H1 (cell line): ENCODE results near the gene ELP5. TPM values are rescaled to one million over a fixed set of nuclear protein-coding genes. Genes with fewer than 3 reads are reported as not detected.
A peak's percentile ranks its signal among the peaks of the same experiment; 100 is the strongest.

ENCODE experiments used
- CTCF ChIA-PET: fragments of 300-600 bp; sonication (Branson Sonifier 250); formaldehyde crosslinking; loops from one replicate; lab custom pipeline; 2021; ENCODE audit not compliant: partially characterized antibody; lab: Charles Lee
- POLR2A ChIA-PET: fragments of 300-600 bp; sonication (Branson Sonifier 250); formaldehyde crosslinking; loops from one replicate; lab custom pipeline; 2021; ENCODE audit warnings: inconsistent platforms; ENCODE audit not compliant: partially characterized antibody; lab: Charles Lee
- DNase-seq, 2 experiments: peaks; one replicate each; pipeline versions ENCODE4 v3.0.0 to v3.0.0-alpha.2; 2010 to 2022; ENCODE audit warnings: low spot score in 2 of 2, low read depth in 1 of 2, mixed read lengths in 1 of 2
- FAIRE-seq: peaks from 2 replicates; lab custom pipeline; 2011; peaks lifted over from hg19 to GRCh38; lab: Jason Lieb, UNC
- H2AFZ ChIP-seq: 2 replicates; pipeline ENCODE4 v1.8.1; 2012; ENCODE audit warnings: low read length, inconsistent platforms
- H2AK5ac ChIP-seq: 2 replicates; pipeline ENCODE4 v1.6.1; 2013; ENCODE audit warnings: low read depth, low read length
- H2BK120ac ChIP-seq: replicated peaks from 2 replicates; pipeline ENCODE3; 2013; ENCODE audit warnings: low read depth, low read length, inconsistent platforms
- H2BK12ac ChIP-seq: 2 replicates; pipeline ENCODE4 v1.6.1; 2013; ENCODE audit warnings: low read depth, low read length
- H2BK15ac ChIP-seq: 2 replicates; pipeline ENCODE4 v1.6.1; 2013; ENCODE audit warnings: low read length
- H2BK20ac ChIP-seq: 2 replicates; pipeline ENCODE4 v1.6.1; 2013; ENCODE audit warnings: low read length
- H2BK5ac ChIP-seq: 2 replicates; pipeline ENCODE4 v1.6.1; 2013; ENCODE audit warnings: low read depth, low read length
- H3K14ac ChIP-seq: 2 replicates; pipeline ENCODE4 v1.6.1; 2013; ENCODE audit warnings: inconsistent platforms; ENCODE audit not compliant: insufficient read length
- H3K18ac ChIP-seq: 2 replicates; pipeline ENCODE4 v1.6.1; 2013; ENCODE audit warnings: low read length; ENCODE audit errors: extremely low read depth
- H3K23ac ChIP-seq: 2 replicates; pipeline ENCODE4 v1.6.1; 2013; ENCODE audit warnings: inconsistent platforms; ENCODE audit not compliant: insufficient read length
- H3K23me2 ChIP-seq: 2 replicates; pipeline ENCODE4 v1.6.1; 2013; ENCODE audit warnings: low read depth, low read length
- H3K27ac ChIP-seq: 2 replicates; pipeline ENCODE4 v1.6.1; 2011; ENCODE audit warnings: low read depth, low read length, inconsistent platforms
- H3K27me3 ChIP-seq, 4 experiments: replicated peaks in 1 of 4; 1 replicate in 1 of 4; 2 replicates in 3 of 4; pipeline versions ENCODE4 v1.6.1 to v1.8.1; 2011 to 2013; ENCODE audit warnings: low read length in 3 of 4, mild to moderate bottlenecking in 3 of 4, inconsistent platforms in 2 of 4, mixed read lengths in 2 of 4, moderate library complexity in 1 of 4; ENCODE audit not compliant: control insufficient read depth in 3 of 4, insufficient read depth in 3 of 4; ENCODE audit errors: extremely low read depth in 1 of 4
- H3K36me3 ChIP-seq, 4 experiments: 2 replicates each; pipeline versions ENCODE4 v1.6.1 to v1.8.1; 2011 to 2013; ENCODE audit warnings: mild to moderate bottlenecking in 4 of 4, low read length in 3 of 4, moderate library complexity in 2 of 4, control low read depth in 1 of 4, inconsistent platforms in 1 of 4; ENCODE audit not compliant: insufficient read depth in 4 of 4, control insufficient read depth in 2 of 4
- H3K4ac ChIP-seq: replicated peaks from 2 replicates; pipeline ENCODE3; 2013; ENCODE audit warnings: low read length, low read depth, mixed read lengths, inconsistent platforms; ENCODE audit not compliant: insufficient read length
- H3K4me1 ChIP-seq, 4 experiments: replicated peaks in 1 of 4; 1 replicate in 1 of 4; 2 replicates in 3 of 4; pipeline versions ENCODE4 v1.6.1 to v1.8.1; 2011 to 2013; ENCODE audit warnings: low read length in 3 of 4, inconsistent platforms in 2 of 4, mixed read lengths in 1 of 4; ENCODE audit not compliant: insufficient read depth in 4 of 4, control insufficient read depth in 3 of 4
- H3K4me2 ChIP-seq, 2 experiments: 2 replicates each; pipeline versions ENCODE4 v1.6.1 to v1.8.1; 2011 to 2013; ENCODE audit warnings: low read depth in 2 of 2, low read length in 2 of 2, control low read depth in 1 of 2, inconsistent platforms in 1 of 2, mild to moderate bottlenecking in 1 of 2; ENCODE audit not compliant: insufficient read depth in 1 of 2
- H3K4me3 ChIP-seq, 4 experiments: fragments of 200-600, 300-600 bp in 1 of 4; sonication (generic), shearing (Covaris generic), sonication (Bioruptor Twin) in 1 of 4; 2 replicates each; pipeline versions ENCODE4 v1.5.1 to v1.8.1; 2011 to 2016; ENCODE audit warnings: low read length in 4 of 4, low read depth in 3 of 4, control low read depth in 2 of 4, inconsistent platforms in 2 of 4, mild to moderate bottlenecking in 2 of 4, mixed read lengths in 1 of 4, moderate library complexity in 1 of 4; ENCODE audit not compliant: insufficient read depth in 2 of 4; ENCODE audit errors: extremely low read depth in 1 of 4
- H3K56ac ChIP-seq: replicated peaks from 2 replicates; pipeline ENCODE3; 2013; ENCODE audit warnings: low read depth, mild to moderate bottlenecking, mixed read lengths, low read length, inconsistent platforms; ENCODE audit not compliant: insufficient read length
- H3K79me1 ChIP-seq: 2 replicates; pipeline ENCODE4 v1.6.1; 2013; ENCODE audit warnings: low read depth, low read length, control low read depth
- H3K79me2 ChIP-seq, 2 experiments: 2 replicates each; pipeline versions ENCODE4 v1.6.1 to v1.8.1; 2012 to 2013; ENCODE audit warnings: low read length in 2 of 2, mild to moderate bottlenecking in 2 of 2, inconsistent platforms in 1 of 2; ENCODE audit not compliant: insufficient read depth in 2 of 2, control insufficient read depth in 1 of 2
- H3K9ac ChIP-seq, 4 experiments: replicated peaks in 1 of 4; 1 replicate in 1 of 4; 2 replicates in 3 of 4; pipeline versions ENCODE4 v1.6.1 to v1.8.1; 2011 to 2013; ENCODE audit warnings: low read depth in 3 of 4, low read length in 3 of 4, control low read depth in 2 of 4, mild to moderate bottlenecking in 2 of 4, moderate library complexity in 2 of 4, inconsistent platforms in 1 of 4; ENCODE audit errors: extremely low read depth in 1 of 4
- H3K9me3 ChIP-seq, 2 experiments: 2 replicates each; pipeline versions ENCODE4 v1.6.1 to v1.8.1; 2012 to 2013; ENCODE audit warnings: mild to moderate bottlenecking in 2 of 2, moderate library complexity in 2 of 2, control low read depth in 1 of 2, inconsistent platforms in 1 of 2, low read depth in 1 of 2, low read length in 1 of 2, mixed read lengths in 1 of 2; ENCODE audit not compliant: insufficient read depth in 2 of 2
- H4K20me1 ChIP-seq, 2 experiments: replicated peaks in 1 of 2; 2 replicates each; pipeline versions ENCODE3 to v1.8.1; 2011 to 2013; ENCODE audit warnings: inconsistent platforms in 2 of 2, low read length in 2 of 2, mild to moderate bottlenecking in 1 of 2; ENCODE audit not compliant: insufficient read depth in 2 of 2, control insufficient read depth in 1 of 2
- H4K5ac ChIP-seq: 2 replicates; pipeline ENCODE4 v1.6.1; 2013; ENCODE audit warnings: low read length, low read depth, mixed read lengths, inconsistent platforms; ENCODE audit not compliant: insufficient read length
- H4K8ac ChIP-seq: 2 replicates; pipeline ENCODE4 v1.8.0; 2013; ENCODE audit warnings: mild to moderate bottlenecking, moderate library complexity, low read length, inconsistent platforms; ENCODE audit not compliant: insufficient read depth; ENCODE audit errors: extremely low read depth
- H4K91ac ChIP-seq: replicated peaks from 2 replicates; pipeline ENCODE3; 2013; ENCODE audit warnings: low read length, mixed read lengths, inconsistent platforms; ENCODE audit not compliant: insufficient read length
- ASH2L ChIP-seq: fragments of 200-600, 300-600 bp; sonication (generic); IDR thresholded peaks from one replicate; pipeline ENCODE4 v1.7.1; 2017; ENCODE audit warnings: low read length
- GABPA ChIP-seq: IDR thresholded peaks from 2 replicates; pipeline ENCODE4 v1.6.1; 2011; ENCODE audit warnings: mild to moderate bottlenecking, low read length, moderate library complexity, borderline replicate concordance; ENCODE audit not compliant: insufficient read depth
- HDAC2 ChIP-seq, 2 experiments: fragments of 300-600 bp in 1 of 2; sonication (generic) in 1 of 2; IDR thresholded peaks; 2 replicates each; pipeline ENCODE4 v1.6.1; 2011 to 2012; ENCODE audit warnings: low read depth in 2 of 2, low read length in 2 of 2, mild to moderate bottlenecking in 2 of 2, moderate library complexity in 2 of 2, borderline replicate concordance in 1 of 2, inconsistent platforms in 1 of 2
- JUN ChIP-seq: IDR thresholded peaks from 2 replicates; pipeline ENCODE4 v1.6.1; 2011; ENCODE audit warnings: low read depth, mild to moderate bottlenecking, improper control_type of control experiment, low read length
- KDM5A ChIP-seq: fragments of 200-600 bp; IDR thresholded peaks from 2 replicates; pipeline ENCODE4 v1.7.1; 2012; ENCODE audit warnings: mild to moderate bottlenecking, low read length, inconsistent platforms, mixed read lengths
- NRF1 ChIP-seq: IDR thresholded peaks from 2 replicates; pipeline ENCODE4 v1.6.1; 2011; ENCODE audit warnings: mild to moderate bottlenecking, low read depth, low read length, improper control_type of control experiment
- PHF8 ChIP-seq: fragments of 200-600 bp; sonication (generic); conservative IDR thresholded peaks from 2 replicates; pipeline ENCODE4 v1.7.1; 2012; ENCODE audit warnings: low read depth, mild to moderate bottlenecking, inconsistent platforms, low read length, moderate library complexity
- POLR2A ChIP-seq, 2 experiments: IDR thresholded peaks; 1 replicate in 1 of 2; 2 replicates in 1 of 2; pipeline ENCODE4 v1.6.1; 2011; ENCODE audit warnings: low read depth in 2 of 2, low read length in 2 of 2, mild to moderate bottlenecking in 2 of 2; ENCODE audit errors: control extremely low read depth in 1 of 2
- SIN3A ChIP-seq, 2 experiments: IDR thresholded peaks in 1 of 2; conservative IDR thresholded peaks in 1 of 2; 2 replicates each; pipeline ENCODE4 v1.6.1; 2011 to 2012; ENCODE audit warnings: low read length in 2 of 2, improper control_type of control experiment in 1 of 2, low read depth in 1 of 2, mild to moderate bottlenecking in 1 of 2
- SP1 ChIP-seq: IDR thresholded peaks from 2 replicates; pipeline ENCODE4 v1.6.1; 2011; ENCODE audit warnings: low read depth, low read length
- SRF ChIP-seq: IDR thresholded peaks from 2 replicates; pipeline ENCODE4 v1.6.1; 2011; ENCODE audit warnings: mild to moderate bottlenecking, low read depth, low read length, moderate library complexity
- TAF1 ChIP-seq: IDR thresholded peaks from 2 replicates; pipeline ENCODE4 v1.6.1; 2011; ENCODE audit warnings: mild to moderate bottlenecking, low read depth, low read length
- TBP ChIP-seq: IDR thresholded peaks from 2 replicates; pipeline ENCODE4 v1.6.1; 2011; ENCODE audit warnings: low read depth, low read length, improper control_type of control experiment
- WGBS, 2 experiments: shearing (Covaris generic) in 1 of 2; methylation state at CpG; one replicate each; pipeline versions ENCODE4 v1.1.6 to v1.1.7; 2013 to 2015; ENCODE audit warnings: low lambda C conversion rate in 2 of 2, mixed read lengths in 2 of 2, inconsistent platforms in 1 of 2, low coverage in 1 of 2, missing lambda C conversion rate in 1 of 2; ENCODE audit not compliant: insufficient replicate concordance in 2 of 2, insufficient coverage in 1 of 2, insufficient read length in 1 of 2; ENCODE audit errors: extremely low coverage in 1 of 2, missing lambda C conversion rate in 1 of 2; 5-methylcytosine and 5-hydroxymethylcytosine counted together
- polyA plus RNA-seq, 7 experiments: library from polyadenylated mRNA; depleted of rRNA in 3 of 7; stranded (reverse) in 5 of 7; unstranded in 2 of 7; fragments of >200 nt in 5 of 7; fragments of 200-250 nt in 2 of 7; gene quantifications; 1 replicate in 5 of 7; 2 replicates in 1 of 7; 4 replicates in 1 of 7; pipeline versions ENCODE4 v1.2.1 to v1.2.3, GENCODE V29; 2011 to 2013; ENCODE audit warnings: missing spikeins in 2 of 7, mixed read lengths in 2 of 7
- total RNA-seq: library from RNA; stranded (reverse); fragmentation: NEBNext Ultra II Directional; extraction: Animal tissue kit (Norgen Biotek cat#: 25700); gene quantifications from 2 replicates; pipeline ENCODE4 v1.2.1, GENCODE V29; 2021

Gene ELP5
- total and polyA plus RNA-seq, 2 of the 8 experiments (the other 6 are each of a cell fraction or from before 2014, with no cell fraction given) = 75.4 to 107 TPM

- Histone ChIP-seq H2AFZ (peak within 1 kb of the TSS; percentile 93; the same call in 1 of the 2 replicates), H3K4me2 (peak within 1 kb of the TSS; percentile 89 to 99), H3K27ac (peak within 1 kb of the TSS; percentile 97), H3K36me3 (peaks cover 3 to 16% (median 10%) of the 10 kb centered on the region in 4 experiments; a peak in 7 of 8 replicates), H3K4me1 (peaks cover 3 to 11% (median 4%) of the 10 kb centered on the region in 4 experiments), H2BK5ac (peak within 1 kb of the TSS; percentile 89), H3K79me2 (peaks cover 23 to 54% of the 10 kb centered on the region in 2 experiments), H3K9ac (peak within 1 kb of the TSS; percentile 87 to 91 (median 90)), H4K8ac (peak within 1 kb of the TSS; percentile 99), H2BK20ac (no peak within 1 kb of the TSS), H2AK5ac (no peak within 1 kb of the TSS), H3K27me3 (no peaks in the 10 kb centered on the region), H3K23me2 (peaks cover 7% of the 10 kb centered on the region), H3K23ac (no peak within 1 kb of the TSS), H3K4ac (peak within 1 kb of the TSS; percentile 88), H4K5ac (peak within 1 kb of the TSS; percentile 92), H2BK15ac (no peak within 1 kb of the TSS), H3K79me1 (peaks cover 16% of the 10 kb centered on the region), H3K9me3 (no peaks in the 10 kb centered on the region), H3K14ac (no peak within 1 kb of the TSS), H2BK12ac (peak within 1 kb of the TSS; percentile 86), H2BK120ac (no peak within 1 kb of the TSS), H3K56ac (peak within 1 kb of the TSS; percentile 73), H3K18ac (peak within 1 kb of the TSS; percentile 97), H3K4me3 (peak within 1 kb of the TSS; percentile 58 to 84 (median 79)), H4K91ac (peak within 1 kb of the TSS; percentile 70), H4K20me1 (peaks cover 4 to 11% of the 10 kb centered on the region in 2 experiments)
- CTCF ChIA-PET = interaction anchor here (1.1 kb wide), 1 partner anchor 11 kb away, joined by 3 read pairs; the partner anchor contains the start of gene CLDN7
- peak; percentile 82 for FAIRE-seq
- DNase-seq = peak; percentile 96 to 99
- POLR2A ChIA-PET = interaction anchor here (0.7 to 8.3 kb wide), 15 partner anchors 9 to 323 kb away, joined by 3 to 121 read pairs (median 6); partner anchors contain the start of genes ACADVL, CLDN7, DLG4 and DVL2
- 1% methylated on average over 15 of the region's 41 CpGs; no CpG with 5 or more reads in 1 of the 2 experiments for WGBS, 2 experiments
- TF ChIP-seq SP1 = peak; percentile 23; the same call in 1 of the 2 replicates
- peak in 1 of 2 experiments; percentile 38; a peak in 1 of 4 replicates for TF ChIP-seq HDAC2 (IDR thresholded peaks at IDR 0.05; ENCODE audit: borderline replicate concordance in 1 of 2, low read depth in 2 of 2, low read length in 2 of 2)
- peak; percentile 95 for TF ChIP-seq KDM5A
- peak; percentile 40 for TF ChIP-seq NRF1
- TF ChIP-seq PHF8 = peak; percentile 82
- no peak for TF ChIP-seq JUN
- peak in 1 of 2 experiments; percentile 56; a peak in 2 of 3 replicates for TF ChIP-seq POLR2A (IDR thresholded peaks at IDR 0.05; ENCODE audit: control extremely low read depth in 1 of 2, low read depth in 2 of 2, low read length in 2 of 2)
- TF ChIP-seq SIN3A (conservative IDR thresholded peaks at IDR 0.05 in 1 of 2, IDR thresholded peaks at IDR 0.05 in 1 of 2; ENCODE audit: low read depth in 1 of 2, low read length in 2 of 2) = 0 out of 4 replicates have a peak, but pooled peaks of 1 of the 2 experiments have one; percentile 44
- peak; percentile 85 for TF ChIP-seq GABPA
- TF ChIP-seq TAF1 = peak; percentile 85
- TF ChIP-seq TBP = peak; percentile 62
- no peak for TF ChIP-seq SRF
- peak; percentile 62 for TF ChIP-seq ASH2L
Measured at GRCh38 chr17:7251661-7252175, 297 bp upstream of the ELP5 start, which contains the start of gene CTDNEP1. TSS of gene CTDNEP1 (minus strand) at chr17:7251734. CDS start at chr17:7251296, 438 bp downstream.
